Mucosa of descending colon (tissue), 3 donors: ENCODE measurements around the gene DRD2. TPM values are rescaled to one million over a fixed set of nuclear protein-coding genes. Genes with fewer than 3 reads are reported as not detected.

Experiments used
- ATAC-seq: fragments of 200-7000 bp; cut with Tn5 transposase; one replicate; pipeline ENCODE4 v1.9.1; 2020; ENCODE audit warnings: mild to moderate bottlenecking, moderate library complexity
- DNase-seq, 3 donors: peaks; one replicate each; pipeline ENCODE4 v3.0.0-alpha.2; 2020
- H3K36me3 ChIP-seq: fragments of 200-600 bp; one replicate; pipeline ENCODE4 v1.8.0; 2021; ENCODE audit warnings: low read depth, mild to moderate bottlenecking
- H3K4me1 ChIP-seq: fragments of 200-600 bp; one replicate; pipeline ENCODE4 v1.8.0; 2021; ENCODE audit warnings: low read depth, mild to moderate bottlenecking
- H3K4me3 ChIP-seq: fragments of 200-600 bp; one replicate; pipeline ENCODE4 v1.8.0; 2021; ENCODE audit warnings: mild to moderate bottlenecking
- H3K9me3 ChIP-seq: fragments of 200-600 bp; one replicate; pipeline ENCODE4 v1.8.0; 2021; ENCODE audit warnings: mild to moderate bottlenecking
- intact Hi-C, 2 donors: fragments of 100-400 bp; cut with DNase I in 1 of 2; cut with micrococcal nuclease in 1 of 2; formaldehyde crosslinking; loops; one replicate each; pipeline versions ENCODE4 v1.11.0 to v1.11.1; 2022; cut with DNase I, micrococcal nuclease
- total RNA-seq, 3 donors: library from RNA; stranded (reverse); fragmentation: NEBNext Ultra II Directional in 2 of 3; extraction: Animal tissue kit (Norgen Biotek cat#: 25700) in 2 of 3; gene quantifications; one replicate each; pipeline versions ENCODE4 v1.2.1 to v1.2.4, GENCODE V29; 2021 to 2023
- TF ChIP-seq, protein P1 (sequence below): fragments of 200-600 bp; IDR thresholded peaks from one replicate; pipeline ENCODE4 v1.8.0; 2022; ENCODE audit warnings: antibody characterized with exemption, mild to moderate bottlenecking
- donor health status: DM: no; HTN: no; CAD: no; lungs with moderate emphysema.
- donor health status: DM: no; HTN: no; CAD: no.
- donor health status: DM: no; HTN: yes; CAD: no.

Gene DRD2
- total RNA-seq, 3 donors from 2014 or later = 0.22 to 0.41 (median 0.39) TPM

- Histone ChIP-seq H3K36me3 (no peaks in the 10 kb centered on the region), H3K4me3 (no peak overlapping the region), H3K4me1 (no peaks in the 10 kb centered on the region), H3K9me3 (no peaks in the 10 kb centered on the region)
- ATAC-seq (no peak), DNase-seq (no peak)
- TF ChIP-seq, protein P1, sequence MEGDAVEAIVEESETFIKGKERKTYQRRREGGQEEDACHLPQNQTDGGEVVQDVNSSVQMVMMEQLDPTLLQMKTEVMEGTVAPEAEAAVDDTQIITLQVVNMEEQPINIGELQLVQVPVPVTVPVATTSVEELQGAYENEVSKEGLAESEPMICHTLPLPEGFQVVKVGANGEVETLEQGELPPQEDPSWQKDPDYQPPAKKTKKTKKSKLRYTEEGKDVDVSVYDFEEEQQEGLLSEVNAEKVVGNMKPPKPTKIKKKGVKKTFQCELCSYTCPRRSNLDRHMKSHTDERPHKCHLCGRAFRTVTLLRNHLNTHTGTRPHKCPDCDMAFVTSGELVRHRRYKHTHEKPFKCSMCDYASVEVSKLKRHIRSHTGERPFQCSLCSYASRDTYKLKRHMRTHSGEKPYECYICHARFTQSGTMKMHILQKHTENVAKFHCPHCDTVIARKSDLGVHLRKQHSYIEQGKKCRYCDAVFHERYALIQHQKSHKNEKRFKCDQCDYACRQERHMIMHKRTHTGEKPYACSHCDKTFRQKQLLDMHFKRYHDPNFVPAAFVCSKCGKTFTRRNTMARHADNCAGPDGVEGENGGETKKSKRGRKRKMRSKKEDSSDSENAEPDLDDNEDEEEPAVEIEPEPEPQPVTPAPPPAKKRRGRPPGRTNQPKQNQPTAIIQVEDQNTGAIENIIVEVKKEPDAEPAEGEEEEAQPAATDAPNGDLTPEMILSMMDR = no peak
- intact Hi-C loops = no loop called here
These were observed 20.9 kb upstream of the DRD2 start for GRCh38 chr11:113496026-113496651.

DNA sequence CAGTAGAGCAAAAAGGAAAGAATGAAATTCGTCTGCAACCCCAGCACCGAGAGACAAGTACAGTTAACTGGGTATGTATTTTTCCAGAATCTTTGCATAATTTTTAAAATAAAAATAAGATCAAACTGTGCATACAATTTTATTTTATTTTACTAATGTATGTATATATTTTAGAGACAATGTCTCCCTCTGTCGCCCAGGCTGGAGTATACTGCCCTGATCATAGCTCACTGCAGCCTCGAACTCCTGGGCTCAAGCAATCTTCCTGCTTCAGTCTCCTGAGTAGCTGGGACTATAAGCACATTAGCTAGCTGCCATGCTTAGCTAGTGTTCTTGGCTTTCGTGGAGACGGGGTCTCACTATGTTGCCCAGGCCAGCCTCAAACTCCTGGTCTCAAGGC lies 18.8 kb upstream of the DRD2 start:
- intact Hi-C loops = no loop called here
- Histone ChIP-seq H3K36me3 (no peaks in the 10 kb centered on the region), H3K9me3 (no peaks in the 10 kb centered on the region), H3K4me3 (no peak overlapping the region), H3K4me1 (no peaks in the 10 kb centered on the region)
- DNase-seq = no peak
- TF ChIP-seq, protein P1 = no peak
- no peak for ATAC-seq

DNA sequence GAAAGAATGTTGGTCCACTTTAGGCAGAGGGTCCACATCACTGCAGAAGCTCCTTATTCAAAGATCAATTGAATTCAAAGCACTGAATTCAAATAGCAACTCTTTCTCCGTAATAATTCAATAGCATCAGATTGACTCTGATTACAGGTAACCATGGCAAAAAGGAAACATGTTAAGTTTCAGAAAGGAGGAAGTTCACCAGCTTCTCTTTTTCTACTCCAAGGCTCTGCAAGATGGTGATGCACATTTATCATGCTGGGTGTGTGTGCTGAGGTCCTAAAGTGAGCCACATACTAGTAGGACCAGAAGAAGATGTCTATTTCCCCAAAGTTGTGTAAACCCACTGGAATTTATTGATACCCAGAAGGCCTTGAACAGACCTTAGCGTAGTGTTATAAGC lies 18.0 kb upstream of the DRD2 start:
- TF ChIP-seq, protein P1 = no peak
- intact Hi-C loops = no loop called here
- H3K4me1 ChIP-seq = no peaks in the 10 kb centered on the region
- H3K4me3 ChIP-seq = no peak overlapping the region
- H3K9me3 ChIP-seq = no peaks in the 10 kb centered on the region
- no peak for ATAC-seq
- no peak for DNase-seq
- no peaks in the 10 kb centered on the region for H3K36me3 ChIP-seq

DNA sequence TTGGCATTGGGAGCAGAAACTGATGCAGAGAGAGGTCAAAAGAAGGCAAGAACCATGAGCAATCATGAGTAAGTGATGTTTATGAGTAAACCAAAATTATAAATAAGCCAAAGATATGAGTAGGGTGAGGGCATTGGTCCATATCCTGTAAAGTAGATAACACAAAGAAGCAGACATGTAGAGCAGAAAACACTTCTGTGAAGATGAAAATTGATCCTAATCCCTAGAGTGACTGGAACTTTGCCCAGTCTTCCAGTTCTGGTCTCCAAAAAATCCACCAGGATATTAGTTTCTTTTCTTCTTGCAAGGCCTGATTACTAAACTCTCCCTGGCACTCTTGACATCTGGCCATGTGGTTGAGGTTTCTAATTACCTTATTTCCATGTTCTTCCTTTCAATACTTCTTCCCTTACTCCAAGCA lies 13.7 kb upstream of the DRD2 start:
- no peak overlapping the region for H3K4me3 ChIP-seq
- no peak for ATAC-seq
- H3K4me1 ChIP-seq = no peaks in the 10 kb centered on the region
- TF ChIP-seq, protein P1 = no peak
- H3K36me3 ChIP-seq = no peaks in the 10 kb centered on the region
- intact Hi-C loops = no loop called here
- DNase-seq = no peak
- H3K9me3 ChIP-seq = no peaks in the 10 kb centered on the region

DNA sequence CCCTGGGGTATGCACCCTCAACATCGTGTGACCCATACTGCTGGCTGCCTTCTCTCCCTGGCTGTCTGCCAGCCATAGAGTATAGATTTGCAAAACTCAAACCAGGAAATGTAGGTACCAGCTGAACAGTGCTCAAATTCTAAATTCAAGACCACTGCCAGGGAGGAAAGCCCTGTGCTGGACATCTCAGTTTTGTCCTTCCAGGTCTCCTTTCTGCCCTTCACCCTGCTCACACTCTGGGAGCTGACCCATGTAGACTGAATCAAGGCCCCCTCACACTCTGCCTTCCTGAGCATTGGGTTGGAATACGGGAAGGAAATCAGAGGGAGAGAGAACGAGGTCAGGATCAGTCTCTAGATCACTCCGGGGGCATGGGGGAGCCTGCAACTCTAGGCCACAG lies 12.4 kb upstream of the DRD2 start:
- H3K36me3 ChIP-seq = no peaks in the 10 kb centered on the region
- intact Hi-C loops = no loop called here
- H3K4me3 ChIP-seq = no peak overlapping the region

More for the DNA sequence above, 12.4 kb upstream of the DRD2 start:
- Histone ChIP-seq H3K4me1 (no peaks in the 10 kb centered on the region), H3K9me3 (no peaks in the 10 kb centered on the region)
- DNase-seq (no peak), ATAC-seq (no peak)
- TF ChIP-seq, protein P1 = no peak
